ENCODE data around the gene TCF7L2.

The TCF7L2 gene

DNA sequence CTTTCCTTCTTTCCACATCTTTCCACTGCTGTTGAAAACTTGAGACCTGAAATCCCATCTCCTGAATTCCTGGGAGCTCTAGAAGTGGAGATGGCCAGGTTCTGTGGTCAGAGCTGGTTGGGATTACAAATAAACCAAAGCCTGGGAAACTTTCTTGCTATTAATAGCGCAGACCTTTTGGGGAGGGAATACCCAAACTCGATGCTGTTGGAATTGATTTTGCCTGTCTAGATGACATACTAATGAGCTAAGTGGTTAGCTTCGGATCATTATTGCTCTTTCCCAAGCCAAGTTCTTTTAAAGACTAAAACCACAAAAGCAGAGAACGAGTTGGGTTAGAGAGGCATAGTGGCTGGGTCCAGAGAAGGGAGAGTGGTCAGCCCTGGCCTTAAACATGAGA, 76.6 kb downstream of the TCF7L2 start:
- Histone ChIP-seq H3K27me3 (no peaks in the 10 kb centered on the region), H3K36me3 (peaks cover 27% of the 10 kb centered on the region; the same call in 1 of the 2 replicates), H3K27ac (peak overlapping the region; percentile 86), H3K9me3 (no peaks in the 10 kb centered on the region), H3K9ac (peak overlapping the region; percentile 66; the same call in 1 of the 2 replicates), H4K20me1 (peaks cover 23% of the 10 kb centered on the region), H3K4me1 (peaks cover 58% of the 10 kb centered on the region), H3K4me2 (peak overlapping the region; percentile 90), H3K4me3 (no peak overlapping the region; the same call in 1 of the 2 replicates)
- TF ChIP-seq Cebpa-rat (IDR thresholded peaks at IDR 0.05), result no peak

DNA sequence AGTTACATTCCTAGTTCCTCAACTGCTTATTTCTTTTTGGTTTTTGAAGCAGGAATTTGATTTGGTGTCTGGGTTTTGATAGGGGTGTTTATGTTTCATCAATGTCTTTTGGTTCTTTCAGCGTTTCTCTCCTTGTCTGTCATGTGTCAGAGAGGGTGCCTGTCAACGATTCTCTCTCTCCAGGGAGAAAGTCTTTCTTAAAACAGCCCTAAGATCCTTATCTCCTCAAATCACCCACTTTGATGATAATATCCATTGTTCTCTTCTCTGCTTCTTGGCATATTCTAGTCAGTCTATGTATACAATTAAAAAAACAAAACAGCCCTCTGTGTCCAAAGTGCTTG, 77.2 kb downstream of the TCF7L2 start:
- H3K9me3 ChIP-seq, result no peaks in the 10 kb centered on the region
- TF ChIP-seq Cebpa-rat (IDR thresholded peaks at IDR 0.05), result no peak
- peak overlapping the region; percentile 52 for H3K4me3 ChIP-seq
- H3K4me2 ChIP-seq, result peak overlapping the region; percentile 90
- H3K4me1 ChIP-seq, result peaks cover 53% of the 10 kb centered on the region
- peak overlapping the region; percentile 86 for H3K27ac ChIP-seq
- peak overlapping the region; percentile 66 for H3K9ac ChIP-seq
- H3K27me3 ChIP-seq, result no peaks in the 10 kb centered on the region
- H3K36me3 ChIP-seq, result peaks cover 27% of the 10 kb centered on the region; the same call in 1 of the 2 replicates
- H4K20me1 ChIP-seq, result peaks cover 18% of the 10 kb centered on the region

DNA sequence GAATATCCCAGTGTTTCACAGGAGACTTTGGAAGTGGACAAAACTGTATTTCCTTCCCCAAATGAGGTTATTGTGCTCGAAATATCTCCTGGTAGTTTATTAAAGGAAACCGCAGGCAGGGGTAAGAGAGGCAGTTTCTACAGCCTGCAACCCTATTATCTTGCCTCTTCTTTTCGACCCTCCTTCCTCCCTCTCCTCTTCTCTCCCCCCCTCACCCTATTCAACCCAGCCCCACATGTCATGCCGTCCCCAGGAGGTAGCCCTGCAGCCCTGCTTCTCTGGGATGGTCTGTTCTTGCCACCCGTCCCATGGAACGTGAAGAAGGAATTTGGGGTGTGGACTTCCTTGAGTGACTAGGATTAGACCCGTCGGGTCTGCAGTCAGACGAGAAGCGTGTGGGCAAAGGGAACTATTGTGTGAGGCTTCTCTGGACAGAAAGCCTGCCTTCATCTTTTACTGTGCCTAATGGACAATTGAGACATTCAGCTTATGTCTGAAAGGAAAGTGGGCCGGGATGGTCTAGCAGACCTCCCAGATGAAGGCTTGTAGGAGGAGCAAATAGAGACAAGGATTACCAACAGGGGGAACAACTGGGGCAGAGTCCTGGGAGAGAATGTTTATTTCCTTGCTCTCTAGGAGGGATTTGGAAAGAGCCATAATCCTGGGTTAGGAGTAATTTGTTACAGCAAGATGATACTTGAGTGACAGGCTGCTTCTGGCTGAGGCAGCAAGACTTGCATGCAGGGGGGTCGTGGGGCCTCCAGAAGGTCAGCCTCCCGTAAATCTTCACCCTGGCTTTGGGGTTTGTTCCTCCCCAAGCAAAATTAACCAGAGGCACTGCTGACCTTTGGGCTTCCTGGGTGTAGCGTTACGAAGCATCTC, 77.8 kb downstream of the TCF7L2 start:
- Histone ChIP-seq H3K9me3 (no peaks in the 10 kb centered on the region), H3K4me3 (peak overlapping the region; percentile 52), H3K4me1 (peaks cover 51% of the 10 kb centered on the region), H3K9ac (peak overlapping the region; percentile 66), H3K36me3 (peaks cover 25% of the 10 kb centered on the region; the same call in 1 of the 2 replicates), H3K27ac (peak overlapping the region; percentile 86), H3K4me2 (peak overlapping the region; percentile 90), H3K27me3 (no peaks in the 10 kb centered on the region), H4K20me1 (peaks cover 11% of the 10 kb centered on the region)
- TF ChIP-seq Cebpa-rat (IDR thresholded peaks at IDR 0.05), result no peak

DNA sequence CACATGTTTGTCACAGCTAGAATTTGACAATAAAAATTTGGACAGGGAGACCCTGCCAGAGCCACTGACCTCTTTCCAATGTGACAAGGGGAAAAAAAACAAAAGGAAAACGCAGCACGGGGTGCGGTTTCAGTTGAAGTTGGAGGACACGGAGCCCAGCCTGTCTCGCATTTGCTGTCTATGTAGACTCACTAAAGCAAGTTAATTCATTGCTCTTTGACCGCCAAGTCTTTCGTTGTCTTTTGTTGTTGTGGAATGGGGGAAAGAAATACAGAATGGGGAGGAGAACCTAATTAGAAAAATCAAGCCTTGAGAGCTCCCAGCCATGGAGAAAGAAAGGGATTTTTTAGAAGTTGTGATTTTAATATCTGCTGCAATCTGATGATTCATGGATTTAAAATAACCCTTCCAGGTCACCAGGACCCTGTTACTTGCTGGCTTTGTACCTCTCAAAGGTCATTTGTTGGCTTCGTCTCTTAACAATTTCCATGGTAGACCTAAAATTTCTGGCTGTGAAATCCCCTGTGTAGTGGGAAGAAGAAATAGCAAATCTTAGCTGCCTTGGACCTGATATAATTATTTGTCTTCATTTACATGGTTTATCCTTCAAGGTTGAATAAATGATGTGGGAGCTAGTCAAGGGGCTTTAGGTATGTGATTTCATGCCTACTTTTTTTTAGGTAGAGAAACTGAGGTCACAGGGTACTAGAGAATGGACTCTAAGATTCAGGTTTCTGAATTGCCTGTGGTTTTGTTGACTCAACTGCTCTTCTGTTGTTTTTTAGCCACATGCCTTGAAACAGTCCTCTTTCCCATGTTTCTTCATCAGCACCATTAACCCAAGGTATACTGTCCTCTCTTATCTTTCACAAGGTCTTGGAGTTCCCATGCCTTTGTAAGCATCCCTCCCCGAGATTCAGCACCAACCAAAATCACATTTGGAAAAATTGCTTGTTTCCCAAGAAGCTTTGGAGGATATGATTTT, 78.7 kb downstream of the TCF7L2 start:
- Histone ChIP-seq H3K27me3 (no peaks in the 10 kb centered on the region), H3K27ac (peak overlapping the region; percentile 86), H3K9me3 (0 out of 2 replicates have a peak, but pooled peaks cover 7% of the 10 kb centered on the region), H3K9ac (peak overlapping the region; percentile 66), H3K36me3 (0 out of 2 replicates have a peak, but pooled peaks cover 24% of the 10 kb centered on the region), H4K20me1 (peaks cover 5% of the 10 kb centered on the region; the same call in 1 of the 2 replicates), H3K4me3 (peak overlapping the region; percentile 52), H3K4me1 (peaks cover 51% of the 10 kb centered on the region), H3K4me2 (peak overlapping the region; percentile 90)
- TF ChIP-seq Cebpa-rat (IDR thresholded peaks at IDR 0.05), result no peak

DNA sequence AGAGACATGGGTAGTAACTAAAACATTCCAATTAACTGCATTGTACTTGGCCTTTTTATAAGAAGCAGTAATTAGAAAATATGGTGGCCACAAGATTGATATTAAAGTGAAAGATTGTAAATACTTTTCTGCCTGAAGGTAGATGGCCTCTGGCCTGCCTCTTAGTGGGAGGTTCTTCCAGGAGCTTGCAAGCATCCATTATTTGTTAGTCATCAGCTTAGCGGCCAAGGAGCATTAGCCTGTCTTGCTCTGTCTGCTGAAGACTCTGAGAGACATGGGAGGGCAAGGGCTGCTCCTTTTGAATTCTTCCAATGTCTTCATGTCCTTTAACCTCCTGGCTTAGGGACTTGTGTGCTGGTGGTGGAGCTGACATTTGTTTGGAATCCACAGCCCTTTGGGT, 80.4 kb downstream of the TCF7L2 start:
- no peak overlapping the region for H3K9ac ChIP-seq
- H3K27me3 ChIP-seq, result no peaks in the 10 kb centered on the region
- TF ChIP-seq Cebpa-rat (IDR thresholded peaks at IDR 0.05), result no peak
- peaks cover 14% of the 10 kb centered on the region; the same call in 1 of the 2 replicates for H4K20me1 ChIP-seq
- H3K27ac ChIP-seq, result no peak overlapping the region
- peaks cover 43% of the 10 kb centered on the region for H3K4me1 ChIP-seq
- H3K4me2 ChIP-seq, result no peak overlapping the region
- H3K4me3 ChIP-seq, result no peak overlapping the region
- H3K36me3 ChIP-seq, result 0 out of 2 replicates have a peak, but pooled peaks cover 30% of the 10 kb centered on the region
- H3K9me3 ChIP-seq, result 0 out of 2 replicates have a peak, but pooled peaks cover 7% of the 10 kb centered on the region

DNA sequence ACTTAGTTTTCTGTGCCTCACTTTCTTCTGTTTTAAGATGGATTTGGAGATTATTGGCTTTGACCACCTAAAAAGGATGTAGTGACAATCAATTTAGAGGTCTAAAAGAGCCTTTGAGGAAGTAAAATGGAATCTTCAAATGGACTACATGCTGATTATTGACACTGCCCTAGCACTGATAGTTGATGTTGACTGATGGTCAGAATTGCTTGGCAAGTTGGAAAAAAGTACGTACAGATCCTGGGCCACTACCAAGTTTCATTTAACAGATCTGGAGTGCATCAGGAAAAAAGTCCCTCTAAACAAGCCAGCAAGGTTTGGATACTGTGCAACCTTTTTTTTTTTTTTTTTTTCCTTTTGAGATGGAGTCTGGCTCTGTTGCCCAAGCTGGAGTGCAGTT, 81.1 kb downstream of the TCF7L2 start:
- Histone ChIP-seq H3K27me3 (no peaks in the 10 kb centered on the region), H3K4me2 (no peak overlapping the region), H3K27ac (no peak overlapping the region), H3K4me3 (no peak overlapping the region), H3K9me3 (0 out of 2 replicates have a peak, but pooled peaks cover 7% of the 10 kb centered on the region), H3K36me3 (peaks cover 35% of the 10 kb centered on the region; the same call in 1 of the 2 replicates), H3K4me1 (peaks cover 36% of the 10 kb centered on the region), H3K9ac (no peak overlapping the region), H4K20me1 (peaks cover 21% of the 10 kb centered on the region; the same call in 1 of the 2 replicates)
- no peak for TF ChIP-seq Cebpa-rat (IDR thresholded peaks at IDR 0.05)

DNA sequence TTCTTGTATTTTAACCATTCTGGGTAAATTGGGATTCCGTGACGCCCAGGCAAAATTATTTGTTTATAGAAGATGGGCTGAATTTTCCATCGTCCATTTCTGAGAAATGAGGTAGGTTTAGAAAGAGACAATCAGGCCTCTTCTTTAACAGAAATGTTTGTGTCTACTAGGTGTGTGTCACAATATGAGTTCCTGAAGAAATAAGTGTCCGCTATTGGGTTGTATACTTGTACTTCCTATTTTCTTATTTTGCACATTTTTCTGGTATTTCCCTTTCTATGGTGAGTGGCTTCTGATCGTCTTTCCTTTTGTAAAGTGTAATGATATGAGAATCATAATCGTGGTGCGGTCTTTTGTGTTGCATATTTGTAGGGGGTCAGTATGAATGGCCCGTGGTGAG, 83.9 kb downstream of the TCF7L2 start:
- TF ChIP-seq Cebpa-rat (IDR thresholded peaks at IDR 0.05), result no peak
- no peak overlapping the region for H3K4me2 ChIP-seq
- H3K9me3 ChIP-seq, result 0 out of 2 replicates have a peak, but pooled peaks cover 7% of the 10 kb centered on the region
- no peaks in the 10 kb centered on the region for H3K27me3 ChIP-seq
- H3K4me1 ChIP-seq, result peaks cover 7% of the 10 kb centered on the region
- H3K9ac ChIP-seq, result no peak overlapping the region
- no peak overlapping the region for H3K27ac ChIP-seq
- H3K36me3 ChIP-seq, result peaks cover 43% of the 10 kb centered on the region
- peaks cover 40% of the 10 kb centered on the region; the same call in 1 of the 2 replicates for H4K20me1 ChIP-seq
- H3K4me3 ChIP-seq, result no peak overlapping the region

DNA sequence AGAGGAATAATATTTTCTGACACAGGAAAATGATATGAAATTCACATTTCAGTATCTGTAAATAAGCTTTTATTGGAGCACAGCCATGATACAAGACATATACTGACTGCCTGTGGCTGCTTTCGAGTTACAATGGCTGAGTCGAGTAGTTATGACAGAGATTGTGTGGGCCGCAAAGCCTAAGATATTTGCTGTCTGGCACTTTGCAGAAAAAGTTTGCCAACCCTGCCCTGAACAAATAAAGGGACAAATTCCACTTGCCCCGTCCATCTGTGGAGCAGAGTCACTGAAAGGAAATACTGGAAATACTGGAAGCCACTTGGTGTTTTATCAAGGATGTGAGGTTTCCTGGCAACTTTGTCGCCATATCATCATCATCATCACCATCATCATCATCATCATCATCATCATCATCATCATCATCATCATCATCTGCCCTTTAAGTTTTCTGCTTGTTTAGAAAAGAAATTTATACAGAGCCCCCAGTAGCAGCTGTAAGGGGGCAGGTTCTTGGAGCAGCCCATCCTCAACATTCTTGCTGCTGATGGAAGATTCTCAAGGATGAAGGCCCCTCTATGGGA, 85.8 kb downstream of the TCF7L2 start:
- no peak for TF ChIP-seq Cebpa-rat (IDR thresholded peaks at IDR 0.05)
- no peak overlapping the region for H3K9ac ChIP-seq
- H3K9me3 ChIP-seq, result 0 out of 2 replicates have a peak, but pooled peaks cover 7% of the 10 kb centered on the region
- no peak overlapping the region for H3K4me2 ChIP-seq
- no peaks in the 10 kb centered on the region for H3K27me3 ChIP-seq
- H3K27ac ChIP-seq, result no peak overlapping the region
- H3K36me3 ChIP-seq, result peaks cover 37% of the 10 kb centered on the region
- H3K4me1 ChIP-seq, result no peaks in the 10 kb centered on the region; the same call in 1 of the 2 replicates
- peaks cover 44% of the 10 kb centered on the region; the same call in 1 of the 2 replicates for H4K20me1 ChIP-seq
- no peak overlapping the region for H3K4me3 ChIP-seq

DNA sequence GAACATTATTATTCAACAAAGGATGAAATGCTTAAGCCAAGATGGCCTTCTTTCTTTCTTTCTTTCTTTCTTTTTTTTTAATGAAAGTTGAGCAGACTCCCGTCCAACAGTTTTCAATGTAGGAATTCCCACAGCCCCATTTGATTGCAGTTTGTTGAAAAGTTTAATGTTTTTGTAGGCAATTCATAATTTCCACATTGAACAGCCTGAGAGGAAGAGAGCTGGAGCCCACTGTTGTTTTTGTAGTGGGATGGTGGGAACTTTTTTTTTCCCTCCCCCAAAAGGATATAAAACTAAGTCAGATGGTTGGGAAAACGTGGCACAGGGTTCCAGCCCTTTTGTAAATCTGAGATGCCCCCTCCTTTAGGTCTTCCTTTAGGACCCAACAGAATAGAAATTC, 86.6 kb downstream of the TCF7L2 start:
- no peak overlapping the region for H3K27ac ChIP-seq
- no peaks in the 10 kb centered on the region; the same call in 1 of the 2 replicates for H3K4me1 ChIP-seq
- 0 out of 2 replicates have a peak, but pooled peaks cover 7% of the 10 kb centered on the region for H3K9me3 ChIP-seq
- no peaks in the 10 kb centered on the region for H3K27me3 ChIP-seq
- peaks cover 44% of the 10 kb centered on the region; the same call in 1 of the 2 replicates for H4K20me1 ChIP-seq
- H3K4me3 ChIP-seq, result no peak overlapping the region
- peaks cover 37% of the 10 kb centered on the region for H3K36me3 ChIP-seq
- TF ChIP-seq Cebpa-rat (IDR thresholded peaks at IDR 0.05), result no peak
- H3K4me2 ChIP-seq, result no peak overlapping the region
- H3K9ac ChIP-seq, result no peak overlapping the region

All from BLaER1 (cell line).